Mammary epithelial cell (primary cell): ENCODE data around the gene TNS1.

ENCODE experiments used
- CTCF ChIP-seq, 2 donors: IDR thresholded peaks in 1 of 2; conservative IDR thresholded peaks in 1 of 2; 2 replicates each; pipeline ENCODE4 v1.5.1; 2011 to 2012; ENCODE audit warnings: inconsistent platforms in 2 of 2, low read length in 2 of 2, mild to moderate bottlenecking in 2 of 2, control low read depth in 1 of 2, low read depth in 1 of 2; ENCODE audit not compliant: insufficient read depth in 1 of 2; ENCODE audit errors: extremely low read depth in 1 of 2
- EZH2 ChIP-seq: IDR thresholded peaks from 2 replicates; pipeline ENCODE4 v1.6.1; 2012; ENCODE audit warnings: low read length, inconsistent platforms, borderline replicate concordance

DNA sequence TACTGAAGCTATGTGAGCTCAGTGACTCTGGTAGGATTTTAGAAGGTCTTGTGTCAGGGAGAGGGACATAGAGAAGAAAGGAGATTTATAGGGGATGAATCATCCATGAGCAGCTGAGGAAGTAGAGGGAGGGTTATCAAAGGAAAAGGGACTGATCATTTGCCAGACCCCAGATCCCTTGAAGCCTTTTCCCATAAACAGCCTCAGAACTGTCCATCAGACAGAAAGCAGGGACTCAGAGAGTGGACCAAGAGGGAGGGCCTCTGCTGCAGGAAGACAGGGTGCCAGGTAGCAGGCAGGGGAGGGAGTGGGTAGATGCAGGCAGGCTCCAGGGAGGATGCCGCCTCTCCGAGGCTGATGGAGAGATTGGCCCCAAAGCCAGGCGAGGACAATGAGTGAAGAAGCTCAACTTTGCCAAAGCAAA is 133.9 kb downstream of the TNS1 start:
- TF ChIP-seq EZH2 (no peak), CTCF (conservative IDR thresholded peaks at IDR 0.05 in 1 of 2, IDR thresholded peaks at IDR 0.05 in 1 of 2; ENCODE audit: extremely low read depth in 1 of 2, insufficient read depth in 1 of 2, low read depth in 1 of 2, low read length in 2 of 2) (no peak)
